ENCODE data around the gene GPC3.

- TF ChIP-seq CTCF (IDR thresholded peaks at IDR 0.05) (no peak), POLR2AphosphoS5 (IDR thresholded peaks at IDR 0.05; ENCODE audit: insufficient read depth in 1 of 2, low read depth in 1 of 2) (no peak), POLR2A (IDR thresholded peaks at IDR 0.05) (no peak)
These were observed 127.6 kb downstream of the GPC3 start for GRCh38 chrX:133857640-133858269.
